Stimulated activated CD8-positive, alpha-beta memory T cell treated with anti-CD3 and anti-CD28 coated beads, Interleukin-12 subunit alpha, Interleukin-12 subunit beta, amount 100 ng/mL, for 1 hour (primary cell): ENCODE data around the gene ANKS3.
A peak's percentile ranks its signal among the peaks of the same experiment; 100 is the strongest.

Experiments used
- DNase-seq: peaks from one replicate; pipeline ENCODE4 v3.0.0-alpha.2; 2020; ENCODE audit warnings: low read depth

Gene ANKS3

GRCh38 chr16:4696172-4696904, 37.7 kb downstream of the ANKS3 start:
- DNase-seq: no peak

GRCh38 chr16:4695473-4696171, 38.4 kb downstream of the ANKS3 start:
- DNase-seq: no peak

GRCh38 chr16:4694642-4695451, 39.2 kb downstream of the ANKS3 start:
- DNase-seq: no peak

- no peak for DNase-seq
Observed at GRCh38 chr16:4693956-4694641, 40.0 kb downstream of the ANKS3 start.

- DNase-seq: peak; percentile 91
Observed at GRCh38 chr16:4693296-4693955, 40.6 kb downstream of the ANKS3 start, which contains the start of gene NUDT16L1. Gene NUDT16L1 (plus strand): TSS chr16:4693562. CDS start chr16:4693727, 165 bp downstream.

GRCh38 chr16:4692460-4693295, 41.4 kb downstream of the ANKS3 start:
- no peak for DNase-seq

GRCh38 chr16:4691666-4692412, 42.2 kb downstream of the ANKS3 start:
- no peak for DNase-seq

- no peak for DNase-seq
Observed at GRCh38 chr16:4690946-4691665, 43.0 kb downstream of the ANKS3 start.

GRCh38 chr16:4689864-4690704, 44.0 kb downstream of the ANKS3 start:
- no peak for DNase-seq

GRCh38 chr16:4689091-4689671, 44.9 kb downstream of the ANKS3 start:
- DNase-seq: no peak

GRCh38 chr16:4688674-4689045, 45.4 kb downstream of the ANKS3 start:
- DNase-seq: no peak

GRCh38 chr16:4687946-4688673, 46.0 kb downstream of the ANKS3 start:
- DNase-seq: no peak

- DNase-seq: no peak
Observed at GRCh38 chr16:4687416-4687815, 46.7 kb downstream of the ANKS3 start.

- no peak for DNase-seq
Observed at GRCh38 chr16:4686497-4687210, 47.4 kb downstream of the ANKS3 start.

- no peak for DNase-seq
Observed at GRCh38 chr16:4685776-4686496, 48.1 kb downstream of the ANKS3 start.

- no peak for DNase-seq
Observed at GRCh38 chr16:4685292-4685691, 48.8 kb downstream of the ANKS3 start.
